Measurements from ENCODE around the gene TP63.

TP63 gene

DNA sequence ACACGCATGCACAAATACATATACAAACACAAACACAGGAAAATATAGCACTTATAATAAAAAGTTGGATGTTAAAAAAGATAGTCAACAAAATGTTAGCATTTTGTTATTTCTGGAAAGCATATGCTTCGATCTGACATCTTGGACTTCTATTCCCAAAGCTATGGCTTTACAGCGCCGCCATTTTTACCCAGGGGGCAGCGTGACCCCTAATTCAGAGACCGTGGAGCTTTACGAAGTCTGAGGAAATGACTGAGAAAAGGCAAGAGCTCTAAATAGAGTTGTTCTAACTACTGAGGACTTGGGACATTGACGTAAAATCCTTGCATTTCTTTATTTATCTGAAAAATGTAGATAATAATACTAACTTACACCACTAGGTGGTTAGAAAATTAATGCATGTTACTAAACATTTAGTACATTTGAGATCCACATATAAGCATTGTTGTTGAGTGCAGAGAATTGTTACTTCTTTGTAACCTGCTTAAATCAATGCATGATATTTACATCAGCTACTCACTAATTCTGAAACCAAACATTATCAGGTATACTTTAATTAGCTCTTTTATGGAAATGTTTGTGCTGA, 155.4 kb downstream of the TP63 start:
- Histone ChIP-seq H3K4me3 (ENCODE audit: low read depth, low read length) (no peak overlapping the region), H3K36me3 (replicated peaks) (no peaks in the 10 kb centered on the region), H3K27me3 (replicated peaks) (no peaks in the 10 kb centered on the region), H3K27ac (no peak overlapping the region)
- no peak for DNase-seq
- TF ChIP-seq, protein P1, sequence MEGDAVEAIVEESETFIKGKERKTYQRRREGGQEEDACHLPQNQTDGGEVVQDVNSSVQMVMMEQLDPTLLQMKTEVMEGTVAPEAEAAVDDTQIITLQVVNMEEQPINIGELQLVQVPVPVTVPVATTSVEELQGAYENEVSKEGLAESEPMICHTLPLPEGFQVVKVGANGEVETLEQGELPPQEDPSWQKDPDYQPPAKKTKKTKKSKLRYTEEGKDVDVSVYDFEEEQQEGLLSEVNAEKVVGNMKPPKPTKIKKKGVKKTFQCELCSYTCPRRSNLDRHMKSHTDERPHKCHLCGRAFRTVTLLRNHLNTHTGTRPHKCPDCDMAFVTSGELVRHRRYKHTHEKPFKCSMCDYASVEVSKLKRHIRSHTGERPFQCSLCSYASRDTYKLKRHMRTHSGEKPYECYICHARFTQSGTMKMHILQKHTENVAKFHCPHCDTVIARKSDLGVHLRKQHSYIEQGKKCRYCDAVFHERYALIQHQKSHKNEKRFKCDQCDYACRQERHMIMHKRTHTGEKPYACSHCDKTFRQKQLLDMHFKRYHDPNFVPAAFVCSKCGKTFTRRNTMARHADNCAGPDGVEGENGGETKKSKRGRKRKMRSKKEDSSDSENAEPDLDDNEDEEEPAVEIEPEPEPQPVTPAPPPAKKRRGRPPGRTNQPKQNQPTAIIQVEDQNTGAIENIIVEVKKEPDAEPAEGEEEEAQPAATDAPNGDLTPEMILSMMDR (IDR thresholded peaks at IDR 0.05; ENCODE audit: low read depth, low read length, missing control alignments): no peak
- in situ Hi-C loops (cut with HindIII; ENCODE audit: low pct_ligation_motif_present, low sequenced_read_pairs): no loop called here

DNA sequence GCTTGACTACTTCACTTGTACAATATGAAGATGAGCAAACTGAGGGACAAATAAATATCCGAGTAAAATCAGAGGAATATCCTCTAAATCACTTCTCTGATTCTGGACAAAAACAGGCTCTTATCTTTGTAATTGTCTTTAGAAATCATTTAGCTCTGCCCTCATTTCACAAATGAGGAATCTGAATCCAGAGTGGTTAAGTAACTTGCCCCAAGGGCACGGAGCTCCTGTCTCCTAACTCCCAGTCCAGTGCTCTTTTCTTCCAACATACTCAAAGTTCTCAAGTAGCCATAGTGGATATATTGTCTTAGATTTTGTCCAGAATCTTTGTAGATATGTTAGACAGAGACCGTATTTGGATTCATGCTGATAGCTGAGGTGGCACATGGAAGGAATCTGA, 156.0 kb downstream of the TP63 start:
- no peaks in the 10 kb centered on the region for H3K27me3 ChIP-seq (replicated peaks)
- no peak overlapping the region for H3K27ac ChIP-seq
- TF ChIP-seq, protein P1 (IDR thresholded peaks at IDR 0.05; ENCODE audit: low read depth, low read length, missing control alignments): no peak
- H3K36me3 ChIP-seq (replicated peaks): no peaks in the 10 kb centered on the region
- no peak for DNase-seq
- no peak overlapping the region for H3K4me3 ChIP-seq (ENCODE audit: low read depth, low read length)
- in situ Hi-C loops (cut with HindIII; ENCODE audit: low pct_ligation_motif_present, low sequenced_read_pairs): no loop called here

DNA sequence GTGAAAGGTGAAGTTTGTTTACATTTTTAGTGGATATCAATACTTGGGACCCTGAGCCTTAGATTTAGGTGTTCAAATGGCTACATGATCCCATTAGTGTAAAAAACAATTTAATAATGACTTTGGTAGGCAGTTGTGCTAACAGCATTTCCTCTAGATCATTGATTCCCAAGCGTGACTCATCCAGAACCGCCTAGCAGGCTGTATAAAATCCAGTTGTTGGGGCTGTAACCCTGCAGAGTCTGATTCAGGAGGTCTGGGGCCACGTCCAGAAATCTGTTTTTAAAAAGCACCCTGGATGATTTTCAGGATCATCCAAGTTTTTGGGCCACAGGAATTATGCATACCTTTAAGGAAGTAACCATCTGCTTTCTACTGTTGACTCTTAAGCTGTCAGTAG, 156.4 kb downstream of the TP63 start:
- Histone ChIP-seq H3K27me3 (replicated peaks) (no peaks in the 10 kb centered on the region), H3K4me3 (ENCODE audit: low read depth, low read length) (no peak overlapping the region), H3K27ac (no peak overlapping the region), H3K36me3 (replicated peaks) (no peaks in the 10 kb centered on the region)
- peak; percentile 8 for DNase-seq
- in situ Hi-C loops (cut with HindIII; ENCODE audit: low pct_ligation_motif_present, low sequenced_read_pairs): no loop called here
- TF ChIP-seq, protein P1 (IDR thresholded peaks at IDR 0.05; ENCODE audit: low read depth, low read length, missing control alignments): no peak

DNA sequence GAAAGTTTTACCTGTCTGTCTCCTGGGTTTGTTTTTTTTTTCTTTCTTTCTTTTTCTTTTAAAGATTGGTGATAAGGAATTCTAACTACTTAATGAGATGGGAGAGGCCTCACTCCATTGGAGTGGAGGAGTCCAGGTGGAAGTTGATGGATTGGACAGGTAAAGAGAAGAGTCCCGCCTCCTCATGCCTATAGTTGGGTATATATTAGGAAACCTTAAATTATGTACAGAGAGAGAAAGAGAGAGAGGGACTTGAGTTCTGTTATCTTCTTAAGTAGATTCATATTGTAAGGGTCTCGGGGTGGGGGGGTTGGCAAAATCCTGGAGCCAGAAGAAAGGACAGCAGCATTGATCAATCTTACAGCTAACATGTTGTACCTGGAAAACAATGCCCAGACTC, 158.2 kb downstream of the TP63 start:
- H3K27me3 ChIP-seq (replicated peaks): no peaks in the 10 kb centered on the region
- no peaks in the 10 kb centered on the region for H3K36me3 ChIP-seq (replicated peaks)
- H3K27ac ChIP-seq: no peak overlapping the region
- H3K4me3 ChIP-seq (ENCODE audit: low read depth, low read length): no peak overlapping the region
- no peak for DNase-seq
- TF ChIP-seq, protein P1 (IDR thresholded peaks at IDR 0.05; ENCODE audit: low read depth, low read length, missing control alignments): no peak
- in situ Hi-C loops (cut with HindIII; ENCODE audit: low pct_ligation_motif_present, low sequenced_read_pairs): no loop called here

DNA sequence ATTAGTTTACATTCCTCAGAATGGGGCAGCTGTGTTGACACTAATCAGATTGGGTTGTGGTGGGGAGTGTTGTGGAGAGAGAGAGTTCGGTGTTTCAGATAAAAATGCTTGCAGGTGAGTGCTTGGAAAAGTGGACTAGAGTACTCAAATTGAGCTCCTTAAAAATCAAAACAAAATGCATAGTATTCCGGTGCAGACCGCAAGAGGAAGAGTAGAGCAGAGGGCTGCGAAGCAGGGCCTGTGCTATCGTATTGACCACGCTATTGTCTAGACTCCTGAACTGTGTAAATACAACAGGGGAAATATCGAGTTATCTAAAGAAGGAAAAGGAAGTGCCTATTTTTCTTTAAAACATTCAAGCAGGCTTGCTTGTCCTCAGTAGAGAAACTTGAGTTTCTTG, 159.5 kb downstream of the TP63 start:
- Histone ChIP-seq H3K36me3 (replicated peaks) (no peaks in the 10 kb centered on the region), H3K27ac (no peak overlapping the region), H3K27me3 (replicated peaks) (no peaks in the 10 kb centered on the region), H3K4me3 (ENCODE audit: low read depth, low read length) (no peak overlapping the region)
- in situ Hi-C loops (cut with HindIII; ENCODE audit: low pct_ligation_motif_present, low sequenced_read_pairs): no loop called here
- TF ChIP-seq, protein P1 (IDR thresholded peaks at IDR 0.05; ENCODE audit: low read depth, low read length, missing control alignments): no peak
- no peak for DNase-seq
